Kidney (tissue), 14 donors: ENCODE data around the gene APCDD1. TPM values are rescaled to one million over a fixed set of nuclear protein-coding genes. Genes with fewer than 3 reads are reported as not detected.

ENCODE experiments used
- DNase-seq, 5 donors: peaks; one replicate each; pipeline ENCODE4 v3.0.0-alpha.2; 2013 to 2020
- FAIRE-seq: peaks from 2 replicates; lab custom pipeline; 2012; peaks lifted over from hg19 to GRCh38; lab: Jason Lieb, UNC
- H3K27ac ChIP-seq, 2 donors: one replicate each; pipeline ENCODE4 v1.7.0; 2013; ENCODE audit warnings: low read depth in 2 of 2, low read length in 2 of 2, inconsistent platforms in 1 of 2
- H3K27me3 ChIP-seq: one replicate; pipeline ENCODE4 v1.7.1; 2013; ENCODE audit warnings: low read length, inconsistent platforms; ENCODE audit not compliant: control insufficient read depth, insufficient read depth
- H3K36me3 ChIP-seq, 3 donors: one replicate each; pipeline versions ENCODE4 v1.7.0 to v1.7.1; 2013; ENCODE audit warnings: low read length in 3 of 3, control low read depth in 1 of 3, inconsistent platforms in 1 of 3; ENCODE audit not compliant: insufficient read depth in 3 of 3, control insufficient read depth in 2 of 3
- H3K4me1 ChIP-seq, 3 donors: one replicate each; pipeline versions ENCODE4 v1.7.0 to v1.7.1; 2013; ENCODE audit warnings: low read length in 3 of 3, inconsistent platforms in 1 of 3, low read depth in 1 of 3; ENCODE audit not compliant: control insufficient read depth in 2 of 3, insufficient read depth in 2 of 3
- H3K4me3 ChIP-seq, 3 donors: one replicate each; pipeline versions ENCODE4 v1.7.0 to v1.8.1; 2013; ENCODE audit warnings: low read length in 3 of 3, control low read depth in 1 of 3, inconsistent platforms in 1 of 3
- H3K9ac ChIP-seq, 3 donors: one replicate each; pipeline versions ENCODE4 v1.7.0 to v1.7.1; 2013; ENCODE audit warnings: low read length in 3 of 3, control low read depth in 1 of 3, inconsistent platforms in 1 of 3
- H3K9me3 ChIP-seq, 3 donors: one replicate each; pipeline versions ENCODE4 v1.7.0 to v1.7.1; 2013; ENCODE audit warnings: low read length in 3 of 3, control low read depth in 1 of 3, inconsistent platforms in 1 of 3; ENCODE audit not compliant: control insufficient read depth in 2 of 3, insufficient read depth in 1 of 3
- CTCF ChIP-seq: IDR thresholded peaks from 3 replicates; pipeline ENCODE4 v1.5.1; 2012; ENCODE audit warnings: mild to moderate bottlenecking, moderate library complexity, borderline replicate concordance; ENCODE audit not compliant: insufficient read depth; ENCODE audit errors: extremely low read depth
- intact Hi-C: fragments of 100-400 bp; cut with DNase I; formaldehyde crosslinking; loops from one replicate; pipeline ENCODE4 v1.11.1; 2022
- polyA plus RNA-seq: library from polyadenylated mRNA; stranded (reverse); fragments of 350-450 nt; fragmentation: Illumina TruSeq; extraction: RNeasy Lipid Tissue Mini Kit (QIAGEN cat#74804); gene quantifications from one replicate; pipeline ENCODE4 v1.2.3, GENCODE V29; 2014; ENCODE audit warnings: low read depth, low replicate concordance; ENCODE audit not compliant: insufficient read depth
- total RNA-seq: library from RNA; stranded (reverse); fragmentation: NEBNext Ultra II Directional; extraction: Animal tissue kit (Norgen Biotek cat#: 25700); gene quantifications from one replicate; pipeline ENCODE4 v1.2.1, GENCODE V29; 2021
- donor health status: control.
- donor health status: control.
- donor health status: control.
- donor health status: control.
- donor health status: control.
- donor health status: DM: yes; HTN: yes; CAD: no.
- donor health status: Normal renal cell carcinoma (clear cell type).

Gene APCDD1
- total and polyA plus RNA-seq, 2 donors from 2014 or later, result 2.8 to 22.9 TPM

GRCh38 chr18:10475276-10475653 is 20.8 kb downstream of the APCDD1 start:
- no peaks in the 10 kb centered on the region for H3K36me3 ChIP-seq
- intact Hi-C loops, result no loop called here
- no peaks in the 10 kb centered on the region for H3K27me3 ChIP-seq
- H3K4me3 ChIP-seq, result no peak overlapping the region
- FAIRE-seq (no peak), DNase-seq (no peak)
- peaks cover 3 to 5% (median 5%) of the 10 kb centered on the region in 3 donors for H3K4me1 ChIP-seq
- H3K27ac ChIP-seq, result no peak overlapping the region
- H3K9ac ChIP-seq, result no peak overlapping the region
- H3K9me3 ChIP-seq, result no peaks in the 10 kb centered on the region
- no peak for TF ChIP-seq CTCF

- Histone ChIP-seq H3K36me3 (no peaks in the 10 kb centered on the region), H3K27me3 (no peaks in the 10 kb centered on the region), H3K4me1 (peaks cover 3 to 5% (median 5%) of the 10 kb centered on the region in 3 donors), H3K9ac (no peak overlapping the region), H3K27ac (no peak overlapping the region), H3K9me3 (no peaks in the 10 kb centered on the region), H3K4me3 (no peak overlapping the region)
- FAIRE-seq (no peak), DNase-seq (no peak)
- TF ChIP-seq CTCF, result no peak
- intact Hi-C loops, result no loop called here
These were observed 21.3 kb downstream of the APCDD1 start for GRCh38 chr18:10475654-10476291.

- no peak for TF ChIP-seq CTCF
- peak in 3 of 5 donors; percentile 38 to 85 (median 74) for DNase-seq
- H3K4me3 ChIP-seq, result no peak overlapping the region
- no peak overlapping the region for H3K27ac ChIP-seq
- no peaks in the 10 kb centered on the region for H3K9me3 ChIP-seq
- no peaks in the 10 kb centered on the region for H3K36me3 ChIP-seq
- intact Hi-C loops, result no loop called here
- FAIRE-seq, result no peak
- H3K4me1 ChIP-seq, result peaks cover 3 to 5% (median 5%) of the 10 kb centered on the region in 3 donors
- H3K9ac ChIP-seq, result no peak overlapping the region
- no peaks in the 10 kb centered on the region for H3K27me3 ChIP-seq
These were observed 21.9 kb downstream of the APCDD1 start for GRCh38 chr18:10476338-10476791.
